Loucy (cell line): ENCODE data around the gene PITPNB.

Experiments
- H2AFZ ChIP-seq: fragments of 200-600 bp; sonication (generic); 2 replicates; pipeline ENCODE4 v1.6.0; 2016; ENCODE audit warnings: antibody characterized with exemption, mild to moderate bottlenecking, low read length, moderate library complexity
- H3F3A ChIP-seq: fragments of 200-600 bp; 2 replicates; pipeline ENCODE4 v1.6.0; 2016; ENCODE audit warnings: antibody characterized with exemption, low read depth, mild to moderate bottlenecking
- H3K27me3 ChIP-seq: fragments of 200-600 bp; sonication (generic); 2 replicates; pipeline ENCODE4 v1.6.1; 2014; ENCODE audit warnings: low read length, mild to moderate bottlenecking; ENCODE audit not compliant: insufficient read depth, poor library complexity, severe bottlenecking
- H3K36me3 ChIP-seq: fragments of 200-600 bp; sonication (generic); 2 replicates; pipeline ENCODE4 v1.6.1; 2016; ENCODE audit warnings: low read length; ENCODE audit not compliant: insufficient read depth
- H3K4me1 ChIP-seq: fragments of 200-600 bp; sonication (generic); 2 replicates; pipeline ENCODE4 v1.5.1; 2014; ENCODE audit warnings: low read length, mild to moderate bottlenecking; ENCODE audit not compliant: insufficient read depth, poor library complexity, severe bottlenecking
- H3K4me2 ChIP-seq: fragments of 200-600 bp; sonication (generic); 2 replicates; pipeline ENCODE4 v1.6.0; 2014; ENCODE audit warnings: antibody characterized with exemption, low read length, low read depth, mild to moderate bottlenecking; ENCODE audit not compliant: poor library complexity, severe bottlenecking
- H3K4me3 ChIP-seq: fragments of 200-600 bp; sonication (generic); 2 replicates; pipeline ENCODE4 v1.5.1; 2014; ENCODE audit warnings: low read length, mild to moderate bottlenecking, mixed read lengths; ENCODE audit not compliant: poor library complexity, severe bottlenecking
- H3K79me2 ChIP-seq: fragments of 200-600 bp; sonication (generic); 2 replicates; pipeline ENCODE4 v1.6.1; 2014; ENCODE audit warnings: low read length; ENCODE audit not compliant: insufficient read depth
- H3K9ac ChIP-seq: fragments of 200-600 bp; sonication (generic); 2 replicates; pipeline ENCODE4 v1.6.0; 2014; ENCODE audit warnings: mild to moderate bottlenecking, low read depth, low read length, moderate library complexity; ENCODE audit not compliant: poor library complexity, severe bottlenecking
- H3K9me2 ChIP-seq: fragments of 200-600 bp; sonication (generic); replicated peaks from 2 replicates; pipeline ENCODE4 v1.6.1; 2016; ENCODE audit warnings: low read depth, low read length, mixed read lengths
- H3K9me3 ChIP-seq: fragments of 200-600 bp; sonication (generic); 2 replicates; pipeline ENCODE4 v1.6.1; 2014; ENCODE audit warnings: mild to moderate bottlenecking, antibody characterized with exemption, low read length, low read depth; ENCODE audit not compliant: insufficient read depth
- H4K20me1 ChIP-seq: fragments of 200-600 bp; sonication (generic); 2 replicates; pipeline ENCODE4 v1.6.0; 2014; ENCODE audit warnings: antibody characterized with exemption, low read length, mild to moderate bottlenecking; ENCODE audit not compliant: insufficient read depth, poor library complexity, severe bottlenecking
- EZH2phosphoT487 ChIP-seq: fragments of 200-600 bp; IDR thresholded peaks from 2 replicates; pipeline ENCODE4 v1.6.1; 2018; ENCODE audit warnings: antibody characterized with exemption, mild to moderate bottlenecking, moderate library complexity, borderline replicate concordance
- TF ChIP-seq, protein P1 (sequence below): fragments of 200-600 bp; sonication (generic); conservative IDR thresholded peaks from 2 replicates; pipeline ENCODE4 v1.5.1; 2014; ENCODE audit warnings: mild to moderate bottlenecking, antibody characterized with exemption, low read length

Gene PITPNB

DNA sequence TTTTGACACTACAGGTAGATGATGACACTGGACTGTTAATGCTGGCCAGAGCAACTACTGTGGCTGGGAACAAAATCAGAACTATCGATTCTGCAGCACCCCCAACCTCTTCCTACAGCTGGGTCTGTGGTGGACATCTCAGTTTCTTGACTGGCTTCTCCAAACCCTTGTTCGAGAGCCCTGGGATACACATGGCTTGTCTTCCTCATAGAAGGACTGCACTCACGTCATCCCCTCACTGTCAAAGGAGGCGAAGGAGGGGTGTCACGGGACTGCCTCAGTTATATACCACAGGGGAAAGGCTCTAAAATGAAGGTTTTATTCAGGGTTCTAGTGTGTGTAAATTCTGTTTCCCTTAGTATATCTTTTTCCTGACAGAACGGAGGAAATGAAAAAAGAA is 44.9 kb downstream of the PITPNB start:
- Histone ChIP-seq H4K20me1 (peaks cover 20% of the 10 kb centered on the region), H3K79me2 (peaks cover 37% of the 10 kb centered on the region; the same call in 1 of the 2 replicates), H3K4me2 (no peak overlapping the region), H3K4me1 (peaks cover 19% of the 10 kb centered on the region), H2AFZ (no peak overlapping the region), H3K9me3 (no peaks in the 10 kb centered on the region), H3K9ac (no peak overlapping the region), H3K4me3 (no peak overlapping the region), H3K9me2 (no peaks in the 10 kb centered on the region), H3K27me3 (no peaks in the 10 kb centered on the region), H3F3A (no peaks in the 10 kb centered on the region), H3K36me3 (peaks cover 42% of the 10 kb centered on the region; the same call in 1 of the 2 replicates)
- TF ChIP-seq, protein P1, sequence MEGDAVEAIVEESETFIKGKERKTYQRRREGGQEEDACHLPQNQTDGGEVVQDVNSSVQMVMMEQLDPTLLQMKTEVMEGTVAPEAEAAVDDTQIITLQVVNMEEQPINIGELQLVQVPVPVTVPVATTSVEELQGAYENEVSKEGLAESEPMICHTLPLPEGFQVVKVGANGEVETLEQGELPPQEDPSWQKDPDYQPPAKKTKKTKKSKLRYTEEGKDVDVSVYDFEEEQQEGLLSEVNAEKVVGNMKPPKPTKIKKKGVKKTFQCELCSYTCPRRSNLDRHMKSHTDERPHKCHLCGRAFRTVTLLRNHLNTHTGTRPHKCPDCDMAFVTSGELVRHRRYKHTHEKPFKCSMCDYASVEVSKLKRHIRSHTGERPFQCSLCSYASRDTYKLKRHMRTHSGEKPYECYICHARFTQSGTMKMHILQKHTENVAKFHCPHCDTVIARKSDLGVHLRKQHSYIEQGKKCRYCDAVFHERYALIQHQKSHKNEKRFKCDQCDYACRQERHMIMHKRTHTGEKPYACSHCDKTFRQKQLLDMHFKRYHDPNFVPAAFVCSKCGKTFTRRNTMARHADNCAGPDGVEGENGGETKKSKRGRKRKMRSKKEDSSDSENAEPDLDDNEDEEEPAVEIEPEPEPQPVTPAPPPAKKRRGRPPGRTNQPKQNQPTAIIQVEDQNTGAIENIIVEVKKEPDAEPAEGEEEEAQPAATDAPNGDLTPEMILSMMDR: no peak
- TF ChIP-seq EZH2phosphoT487: no peak

DNA sequence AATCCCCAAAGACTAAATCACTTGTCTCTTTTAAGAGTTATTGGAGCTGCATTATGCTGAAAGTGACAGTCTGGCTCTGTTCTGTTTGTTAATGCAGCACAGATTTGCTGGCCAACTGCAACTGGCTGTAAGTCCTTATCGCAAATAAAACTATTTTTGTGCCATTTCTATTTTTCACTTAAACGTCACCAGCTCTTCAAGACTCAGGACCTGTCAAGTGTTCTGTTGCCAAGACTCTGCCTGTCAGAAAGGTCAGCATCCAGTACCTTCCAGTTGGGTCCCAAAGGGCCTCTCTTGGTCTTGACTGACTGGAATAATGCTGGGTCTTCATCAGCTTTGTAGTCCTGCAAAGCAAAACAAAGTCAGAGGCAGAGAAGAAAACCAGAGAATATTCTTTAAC is 45.6 kb downstream of the PITPNB start:
- Histone ChIP-seq H3K79me2 (peaks cover 37% of the 10 kb centered on the region; the same call in 1 of the 2 replicates), H3K36me3 (peaks cover 50% of the 10 kb centered on the region; the same call in 1 of the 2 replicates), H3K9me2 (no peaks in the 10 kb centered on the region), H3K9ac (no peak overlapping the region), H3K4me2 (no peak overlapping the region), H3K9me3 (no peaks in the 10 kb centered on the region), H3F3A (no peaks in the 10 kb centered on the region), H3K27me3 (no peaks in the 10 kb centered on the region), H4K20me1 (peaks cover 20% of the 10 kb centered on the region), H3K4me3 (no peak overlapping the region), H2AFZ (no peak overlapping the region), H3K4me1 (peaks cover 19% of the 10 kb centered on the region)
- no peak for TF ChIP-seq EZH2phosphoT487
- TF ChIP-seq, protein P1: no peak

- no peak overlapping the region for H3K9ac ChIP-seq
- H3K9me3 ChIP-seq: no peaks in the 10 kb centered on the region
- peaks cover 14% of the 10 kb centered on the region for H3K4me1 ChIP-seq
- no peak overlapping the region for H3K4me3 ChIP-seq
- H2AFZ ChIP-seq: no peak overlapping the region
- no peaks in the 10 kb centered on the region for H3F3A ChIP-seq
- H3K36me3 ChIP-seq: peaks cover 58% of the 10 kb centered on the region; the same call in 1 of the 2 replicates
- H3K4me2 ChIP-seq: no peak overlapping the region
- no peaks in the 10 kb centered on the region for H3K27me3 ChIP-seq
- peaks cover 32% of the 10 kb centered on the region; the same call in 1 of the 2 replicates for H3K79me2 ChIP-seq
- no peaks in the 10 kb centered on the region for H3K9me2 ChIP-seq
- H4K20me1 ChIP-seq: peaks cover 16% of the 10 kb centered on the region
- TF ChIP-seq, protein P1: no peak
- TF ChIP-seq EZH2phosphoT487: no peak
Measured at GRCh38 chr22:27872488-27872887, 46.6 kb downstream of the PITPNB start.
